ENCODE results near the gene DAB1.
"Not testable (repeated sequence)": the region's sequence is repeated elsewhere in the genome, so short reads cannot be mapped to it uniquely, and the experiment has no call there.

DAB1 gene

DNA sequence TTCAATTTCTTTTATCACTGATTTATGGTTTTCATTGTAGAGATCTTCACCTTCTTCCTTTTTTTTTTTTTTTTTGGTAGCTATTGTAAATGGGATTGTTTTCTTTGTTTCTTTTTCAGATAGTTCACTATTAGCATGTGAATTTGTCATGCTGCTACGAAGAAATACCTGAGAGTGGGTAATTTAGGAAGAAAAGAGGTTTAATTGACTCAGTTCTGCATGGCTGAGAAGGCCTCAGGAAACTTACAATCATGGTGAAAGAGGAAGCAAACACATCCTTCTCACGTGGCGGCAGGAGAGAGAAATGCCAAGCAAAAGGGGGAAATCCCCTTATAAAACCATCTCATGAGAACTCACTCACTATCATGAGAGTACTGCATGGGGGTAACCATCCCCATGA, 66.4 kb downstream of the DAB1 start:
- DNase-seq: no peak

DNA sequence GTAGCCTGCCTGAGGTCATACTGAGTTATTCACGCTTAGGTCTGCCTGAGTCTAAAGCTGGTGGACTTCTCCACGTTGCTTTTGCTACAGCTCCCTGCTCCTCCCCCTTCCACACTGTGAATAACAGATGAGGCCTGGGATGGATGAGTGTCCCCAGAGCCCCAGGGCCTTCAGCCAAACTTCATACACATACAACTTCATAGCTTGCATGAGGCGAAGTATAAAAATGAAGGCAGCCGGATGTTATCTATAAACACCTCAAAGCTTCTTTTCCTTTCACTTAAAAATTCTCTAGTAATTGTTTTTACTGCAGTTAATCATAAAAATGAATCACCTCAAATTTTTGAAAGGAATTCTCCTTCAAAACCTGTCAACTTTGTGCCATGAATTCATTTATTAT, 70.2 kb downstream of the DAB1 start:
- no peak for DNase-seq

DNA sequence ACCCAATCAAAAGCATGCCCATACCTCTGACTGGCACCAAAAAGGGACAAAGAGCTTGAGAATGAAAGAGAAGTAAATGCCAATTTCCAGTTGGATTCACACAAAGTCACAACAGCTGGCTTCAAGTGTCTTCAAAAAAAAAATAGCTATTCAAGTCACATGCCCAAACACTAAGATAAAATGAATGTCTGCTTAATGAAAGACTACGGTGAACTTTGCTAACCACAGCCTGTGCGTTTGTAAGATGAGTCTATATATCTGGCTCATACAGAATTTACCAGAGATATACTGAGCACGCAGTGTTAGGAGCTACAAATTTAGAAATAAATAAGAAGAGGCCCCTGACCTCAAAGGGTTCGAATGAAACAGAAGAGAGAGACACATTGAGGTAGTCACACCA, 73.2 kb downstream of the DAB1 start:
- no peak for DNase-seq

DNA sequence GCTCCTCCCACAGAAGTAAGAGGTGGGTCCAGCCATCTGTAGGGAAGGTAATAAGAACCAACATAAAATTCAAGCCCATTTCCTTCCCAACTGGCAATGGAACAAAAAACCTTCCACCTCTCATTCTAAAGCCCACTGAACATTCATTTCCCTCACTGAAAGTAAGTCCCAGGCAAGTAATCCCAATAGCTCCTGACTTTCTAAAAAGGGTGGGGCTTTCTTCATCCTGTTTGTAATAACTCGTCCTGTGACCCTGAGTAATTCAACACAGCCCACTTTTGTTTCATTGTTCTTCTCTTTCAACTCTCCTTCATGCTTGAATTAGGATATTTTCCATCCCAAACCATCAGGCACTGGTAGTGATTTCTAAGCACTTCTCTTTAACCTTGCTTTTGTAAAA, 74.9 kb downstream of the DAB1 start:
- DNase-seq: no peak

DNA sequence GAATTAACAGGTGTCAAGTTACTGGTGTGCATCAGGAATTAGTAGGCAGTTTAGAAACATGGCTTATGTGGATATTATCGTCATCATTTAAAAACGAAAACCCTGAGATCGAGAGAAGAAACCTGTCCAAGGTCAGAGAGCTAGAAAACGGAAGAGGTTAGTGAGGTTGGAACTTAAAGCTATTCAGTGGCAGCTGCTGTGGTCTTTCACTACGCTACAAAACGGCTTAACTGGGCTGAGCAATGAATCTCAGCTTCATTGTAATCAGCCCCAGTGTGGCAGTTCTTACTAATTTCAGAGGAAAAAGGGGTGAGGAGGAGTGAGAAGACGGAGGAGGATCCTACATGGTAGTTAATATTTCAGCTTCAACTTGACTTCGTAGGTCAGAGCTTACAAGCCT, 77.9 kb downstream of the DAB1 start:
- no peak for DNase-seq

DNA sequence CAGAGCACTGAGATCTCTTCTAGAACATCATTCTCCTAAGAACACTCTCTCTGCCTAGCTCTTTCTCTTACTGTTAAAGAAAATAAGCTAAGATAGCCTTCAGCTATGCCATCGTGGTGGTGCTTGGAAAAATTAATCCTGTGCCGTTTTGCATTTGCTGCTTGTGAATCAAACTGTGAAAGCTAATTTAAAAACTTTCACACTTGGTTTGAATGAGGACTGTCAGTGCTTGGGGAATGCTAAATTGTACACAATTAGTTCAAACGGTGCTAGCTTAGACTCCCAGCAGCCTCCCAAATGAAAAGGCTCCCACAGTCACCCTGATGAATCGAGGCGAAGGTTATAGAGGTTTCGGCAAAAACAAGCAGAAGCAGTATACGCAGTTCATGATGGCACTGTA, 79.6 kb downstream of the DAB1 start:
- no peak for DNase-seq

DNA sequence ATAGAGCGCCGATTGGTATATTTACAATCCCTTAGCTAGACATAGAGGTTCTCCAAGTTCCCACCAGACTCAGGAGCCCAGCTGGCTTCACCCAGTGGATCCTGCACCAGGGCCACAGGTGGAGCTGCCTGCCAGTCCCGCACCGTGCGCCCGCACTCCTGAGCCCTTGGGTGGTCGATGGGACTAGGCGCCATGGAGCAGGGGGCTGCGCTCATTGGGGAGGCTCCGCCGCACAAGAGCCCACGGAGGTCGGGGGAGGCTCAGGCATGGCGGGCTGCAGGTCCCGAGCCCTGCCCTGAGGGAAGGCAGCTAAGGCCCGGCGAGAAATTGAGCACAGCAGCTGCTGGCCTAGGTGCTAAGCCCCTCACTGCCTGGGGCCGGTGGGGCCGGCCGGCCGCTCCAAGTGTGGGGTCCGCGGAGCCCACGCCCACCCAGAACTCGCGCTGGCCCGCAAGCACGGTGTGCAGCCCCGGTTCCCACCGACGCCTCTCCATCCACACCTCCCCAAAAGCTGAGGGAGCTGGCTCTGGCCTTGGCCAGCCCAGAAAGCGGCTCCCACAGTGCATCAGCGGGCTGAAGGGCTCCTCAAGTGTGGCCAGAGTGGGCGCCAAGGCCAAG, 80.5 kb downstream of the DAB1 start:
- DNase-seq: not testable (repeated sequence)

DNA sequence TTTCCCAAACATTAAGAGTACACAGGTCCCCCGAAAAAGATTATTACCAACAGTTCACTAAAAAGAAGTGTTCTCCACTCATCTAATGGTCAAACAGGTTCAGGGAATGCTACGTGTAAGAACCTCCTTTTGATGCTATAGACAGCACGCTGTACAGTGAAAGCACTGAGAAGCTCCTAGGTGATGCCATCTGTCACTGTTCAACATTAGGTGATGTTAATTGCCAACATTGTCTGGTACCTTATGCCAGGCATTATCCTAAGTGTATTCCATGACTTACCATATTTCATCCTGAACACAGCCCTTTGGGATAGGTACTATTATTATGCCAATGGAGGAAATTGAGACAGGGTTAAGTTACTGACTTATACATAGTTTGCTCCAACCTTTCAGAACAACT, 82.1 kb downstream of the DAB1 start:
- DNase-seq: no peak

DNA sequence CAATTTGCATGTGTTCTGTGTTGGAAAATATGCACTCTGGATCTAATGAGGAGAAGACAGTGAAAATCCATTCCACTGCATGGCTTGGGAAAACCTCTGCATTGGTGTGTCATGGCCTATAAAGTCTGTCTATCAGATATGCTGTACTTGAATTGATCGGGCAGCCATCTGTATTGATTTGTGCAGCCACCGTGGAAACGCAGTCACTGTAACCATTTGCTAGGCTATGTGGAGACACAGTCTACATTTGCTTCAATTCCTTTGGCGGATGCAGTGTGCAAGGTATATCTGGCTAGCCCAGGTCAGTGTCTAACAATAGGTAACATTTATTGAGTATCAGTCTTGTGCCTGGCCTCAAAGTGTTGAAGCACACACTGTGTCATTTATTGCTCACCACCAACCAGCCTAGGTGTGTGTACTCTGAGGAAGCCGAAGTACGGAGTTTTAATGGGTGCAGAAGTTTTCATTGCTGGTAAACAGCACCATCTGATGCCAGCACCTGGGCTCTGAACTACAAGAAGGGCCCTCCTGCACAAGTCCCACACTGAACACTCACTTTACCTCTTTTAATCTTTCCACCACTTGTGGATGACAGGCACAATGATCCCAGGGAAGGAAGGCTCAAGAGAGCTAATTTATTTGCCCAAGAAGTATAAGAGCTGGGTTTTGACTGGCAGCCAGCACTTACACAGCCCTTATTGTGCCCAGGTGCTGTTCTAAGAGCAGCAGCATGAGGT, 83.4 kb downstream of the DAB1 start:
- DNase-seq: no peak

DNA sequence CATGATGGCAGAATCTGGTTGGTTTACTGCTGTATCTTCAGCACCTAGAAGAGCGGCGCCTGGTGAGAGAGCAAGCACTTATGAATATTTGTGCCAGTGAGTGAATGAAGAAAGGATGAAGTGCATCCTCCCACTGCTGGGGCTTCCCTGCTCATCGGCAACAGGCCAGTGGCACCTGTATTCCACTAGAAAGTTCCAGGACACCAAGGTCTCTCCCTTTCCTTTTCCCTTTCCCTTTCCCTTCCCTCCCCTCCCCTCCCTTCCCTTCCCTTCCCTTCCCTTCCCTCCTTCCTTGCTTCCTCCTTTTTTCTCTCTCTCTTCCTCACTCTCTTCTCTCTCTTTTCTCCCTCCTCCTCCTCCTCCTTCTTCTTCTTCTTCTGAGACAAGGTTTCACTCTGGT, 86.2 kb downstream of the DAB1 start:
- DNase-seq: no peak

DNA sequence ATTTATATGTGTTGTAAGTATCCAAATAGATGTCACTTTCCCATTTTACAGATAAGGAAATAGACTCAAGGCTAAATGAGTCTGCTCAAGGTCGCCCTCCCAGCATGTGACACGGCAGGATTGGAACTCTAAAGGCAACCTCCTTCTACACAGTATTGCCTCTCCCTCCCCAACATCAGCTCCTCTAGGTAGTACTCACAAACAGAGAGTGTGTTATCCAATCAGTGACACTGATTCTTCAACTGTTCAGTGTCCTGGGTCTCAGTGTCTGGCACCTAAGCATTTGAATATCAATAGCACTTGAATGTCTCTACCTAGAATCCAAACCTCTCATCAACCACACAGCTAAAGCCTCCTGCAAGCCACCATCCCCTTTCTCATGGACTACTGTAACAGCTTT, 87.1 kb downstream of the DAB1 start:
- DNase-seq: no peak

DNA sequence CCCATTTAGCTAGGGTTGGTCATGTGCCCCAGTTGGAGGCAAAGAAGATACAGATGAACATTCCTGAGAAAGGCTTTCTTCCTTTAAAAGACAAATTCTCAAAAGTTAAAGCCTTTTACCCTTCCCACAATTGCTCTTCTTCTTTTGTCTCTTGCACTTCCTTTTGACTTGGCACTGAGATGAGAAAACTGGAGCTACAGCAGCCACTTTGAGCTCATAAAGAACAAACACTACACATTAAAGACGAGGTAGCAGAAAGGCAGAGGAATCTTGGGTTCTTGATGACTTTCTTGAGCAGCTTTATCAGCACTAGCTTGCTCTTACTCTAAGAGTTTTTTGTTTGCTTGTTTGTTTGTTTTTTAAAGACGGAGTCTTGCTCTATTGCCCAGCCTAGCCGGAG, 92.2 kb downstream of the DAB1 start:
- no peak for DNase-seq

DNA sequence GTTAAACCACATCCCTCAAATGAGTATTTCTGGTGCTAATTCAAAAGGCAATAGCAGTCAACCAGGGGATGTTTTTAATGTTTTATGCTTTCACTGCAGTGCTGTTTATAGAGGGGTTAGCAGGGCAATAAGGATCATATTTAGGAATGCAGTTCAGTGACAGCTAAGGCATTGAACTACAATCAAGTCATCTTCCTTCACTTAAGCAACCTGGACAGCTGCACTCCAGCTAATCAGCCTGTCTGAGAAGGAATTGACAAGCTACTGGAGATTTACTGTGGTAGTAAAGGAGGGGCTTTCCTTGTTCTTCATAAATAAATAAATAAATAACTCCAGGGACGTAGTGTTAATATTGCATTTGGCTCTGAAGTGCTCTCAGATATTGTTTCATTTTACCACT, 93.9 kb downstream of the DAB1 start:
- DNase-seq: no peak

DNA sequence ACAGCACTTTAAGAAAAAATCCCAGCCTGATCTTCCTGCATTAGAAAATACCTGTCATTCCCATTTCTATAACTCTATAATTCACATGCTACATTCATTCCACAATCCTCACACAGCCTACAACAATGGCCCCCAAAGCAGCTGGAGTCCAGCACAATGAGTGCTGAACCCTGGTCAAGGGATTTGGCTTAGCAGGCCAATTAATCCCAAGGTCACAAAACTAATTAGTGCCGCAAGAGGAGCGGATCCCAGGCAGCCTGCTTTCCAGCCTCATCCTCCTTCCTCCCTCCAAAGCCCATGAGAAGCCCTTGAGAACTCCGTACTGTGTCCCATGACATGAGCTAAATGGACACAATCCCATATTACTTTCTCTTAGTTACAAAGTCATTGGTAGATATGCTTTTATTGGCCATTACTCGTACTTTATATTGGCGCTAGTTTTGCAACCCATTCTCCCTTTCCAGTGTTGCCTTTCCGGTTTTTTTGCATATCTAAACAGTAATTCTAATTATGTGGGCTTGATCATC, 94.8 kb downstream of the DAB1 start:
- DNase-seq: no peak

DNA sequence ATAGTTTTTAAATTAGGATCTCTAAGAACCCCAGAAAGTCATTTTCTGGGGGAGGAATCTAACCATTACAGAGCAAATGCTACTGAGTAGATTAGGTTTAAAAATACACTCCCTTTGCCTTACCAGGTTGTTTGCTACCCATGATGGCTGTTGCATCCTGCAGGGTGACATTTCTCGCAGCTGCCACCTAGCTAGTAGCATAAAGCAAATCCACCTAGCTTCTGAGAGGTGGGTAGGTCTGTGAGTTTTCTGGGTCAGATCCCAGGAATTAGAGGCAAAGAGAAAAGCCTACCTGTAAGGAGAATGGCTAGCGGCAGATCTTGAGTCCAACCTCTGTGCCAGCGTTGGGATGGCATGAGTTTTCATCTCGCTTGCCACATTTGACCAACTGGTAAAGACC, 95.9 kb downstream of the DAB1 start:
- DNase-seq: no peak

DNA sequence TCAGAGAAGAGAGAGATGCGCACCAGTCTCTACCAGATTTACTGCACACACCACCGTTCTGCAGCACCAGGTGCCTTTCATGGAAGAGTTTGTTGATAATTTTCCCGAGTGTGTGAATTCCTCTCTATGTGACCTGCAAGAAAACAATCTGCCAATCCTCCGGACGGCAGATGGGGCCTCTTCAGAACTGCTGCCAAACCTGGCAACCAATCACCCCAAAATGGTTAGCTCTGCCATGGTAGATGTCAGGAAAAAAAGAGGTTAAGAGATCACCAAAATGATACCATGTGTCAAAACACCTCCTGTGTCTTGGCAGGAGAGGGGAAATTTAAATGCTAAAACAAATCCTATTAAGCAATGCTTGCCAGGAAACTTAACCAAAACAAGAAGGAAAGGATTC, 96.5 kb downstream of the DAB1 start:
- DNase-seq: no peak

DNA sequence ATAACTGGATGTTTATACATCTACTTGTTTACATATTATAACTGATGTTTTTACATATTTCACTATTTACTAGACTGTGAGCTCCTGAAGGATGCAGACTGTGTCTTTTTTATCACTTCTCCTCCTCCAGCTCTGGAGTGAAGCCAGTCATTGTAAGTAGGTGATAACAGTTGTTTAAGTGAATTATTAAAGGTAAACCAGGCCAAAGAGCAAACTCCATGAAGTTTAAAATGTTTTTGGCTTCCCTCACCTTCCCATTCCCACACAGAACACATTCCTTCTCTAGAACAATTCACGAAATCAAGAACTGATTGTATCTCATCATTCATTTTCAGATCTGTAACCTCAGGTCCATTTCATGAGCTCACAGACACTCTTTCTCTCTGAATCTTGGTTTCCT, 98.3 kb downstream of the DAB1 start:
- no peak for DNase-seq

DNA sequence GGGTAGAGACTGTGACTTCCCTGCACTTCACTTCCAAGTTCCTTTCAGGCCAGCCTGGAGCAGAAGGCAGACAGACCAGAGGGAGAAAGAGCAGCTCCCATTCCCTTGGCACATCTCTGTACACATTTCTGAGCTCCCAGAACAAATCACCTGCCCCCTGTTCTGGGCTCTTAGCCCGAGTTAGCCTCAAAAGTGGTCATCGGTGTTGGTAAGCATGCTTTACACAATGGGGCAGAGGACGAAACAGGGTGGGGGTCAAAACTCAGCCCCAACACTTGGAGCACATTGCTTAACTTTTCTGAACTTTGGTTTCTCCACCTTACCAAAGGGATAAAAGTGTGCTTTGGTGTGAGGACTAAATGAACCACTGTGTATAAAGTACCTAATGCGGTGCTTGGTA, 98.7 kb downstream of the DAB1 start:
- DNase-seq: no peak

DNA sequence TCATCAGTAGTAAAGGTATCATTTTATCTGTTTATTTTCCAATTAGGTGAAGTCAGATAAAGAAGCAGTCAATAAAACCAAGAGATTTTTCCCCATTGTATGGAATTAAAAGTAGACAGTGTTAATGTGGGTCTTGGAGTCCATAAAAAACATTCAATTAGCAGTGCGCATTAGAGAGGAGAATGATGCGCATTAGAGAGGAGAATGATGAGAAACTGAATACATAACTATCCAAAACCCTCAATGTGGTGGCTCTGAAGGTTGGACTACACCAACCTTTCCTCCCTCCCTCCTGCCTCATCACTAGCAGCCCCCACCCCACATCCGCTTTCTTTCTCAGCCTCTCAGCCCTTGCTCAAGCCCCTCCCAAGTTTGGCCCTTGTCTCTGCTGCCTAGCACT, 99.5 kb downstream of the DAB1 start:
- no peak for DNase-seq

DNA sequence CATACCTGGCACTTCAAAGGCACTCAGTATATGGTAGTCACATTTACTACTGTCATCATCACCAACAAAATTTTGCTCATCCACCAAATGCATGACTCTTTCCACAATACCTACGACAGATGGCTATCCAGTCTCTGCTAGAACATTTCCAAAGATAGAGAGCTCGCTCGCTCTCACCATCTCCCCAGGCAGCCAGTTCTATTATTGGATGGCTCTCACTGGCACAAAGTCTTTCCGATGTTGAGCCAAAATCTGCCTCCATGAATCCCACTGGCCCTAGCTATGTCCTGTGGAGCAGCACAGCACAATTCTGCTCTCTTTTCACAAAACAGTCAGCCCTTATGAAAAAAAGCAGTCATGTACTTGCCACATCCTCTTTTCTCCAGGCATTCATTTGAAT, 102.1 kb downstream of the DAB1 start:
- no peak for DNase-seq

DNA sequence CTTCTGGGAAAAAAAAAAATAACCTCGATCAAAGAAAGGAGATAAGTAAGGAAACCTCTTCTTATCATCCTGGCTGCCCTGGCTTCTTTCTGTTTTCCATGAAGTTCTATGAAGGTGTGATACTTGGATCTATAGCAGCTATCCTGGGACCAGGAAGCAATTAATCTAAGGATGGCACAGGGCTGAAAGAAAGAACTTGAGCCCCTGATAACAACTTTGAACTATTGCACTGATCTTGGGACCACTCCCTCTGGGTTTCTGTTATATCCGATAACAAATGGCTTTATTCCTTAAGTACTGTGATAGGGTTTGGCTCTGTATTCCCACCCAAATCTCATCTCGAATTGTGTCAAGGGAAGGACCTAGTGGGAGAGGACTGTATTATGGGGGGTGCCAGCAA, 104.1 kb downstream of the DAB1 start:
- no peak for DNase-seq

DNA sequence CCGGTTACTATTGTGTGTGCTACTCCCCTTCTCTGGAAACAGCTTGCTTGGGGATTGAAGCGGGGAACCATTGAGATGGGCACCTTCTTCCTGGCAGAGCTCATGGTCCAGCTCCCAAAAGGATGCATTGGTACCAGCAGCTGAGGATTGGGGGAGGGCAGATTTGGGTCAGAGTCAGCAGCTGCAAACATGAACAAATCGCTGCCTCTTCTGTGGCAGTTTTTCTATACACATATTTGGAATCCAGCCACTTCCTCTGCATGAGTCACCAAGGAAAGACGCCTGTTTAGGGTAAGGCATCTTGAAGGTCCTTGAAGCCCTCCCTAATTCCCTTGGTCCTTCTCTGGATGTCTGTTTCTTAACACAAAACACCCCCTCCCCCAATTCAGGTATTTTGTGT, 104.7 kb downstream of the DAB1 start:
- DNase-seq: no peak

DNA sequence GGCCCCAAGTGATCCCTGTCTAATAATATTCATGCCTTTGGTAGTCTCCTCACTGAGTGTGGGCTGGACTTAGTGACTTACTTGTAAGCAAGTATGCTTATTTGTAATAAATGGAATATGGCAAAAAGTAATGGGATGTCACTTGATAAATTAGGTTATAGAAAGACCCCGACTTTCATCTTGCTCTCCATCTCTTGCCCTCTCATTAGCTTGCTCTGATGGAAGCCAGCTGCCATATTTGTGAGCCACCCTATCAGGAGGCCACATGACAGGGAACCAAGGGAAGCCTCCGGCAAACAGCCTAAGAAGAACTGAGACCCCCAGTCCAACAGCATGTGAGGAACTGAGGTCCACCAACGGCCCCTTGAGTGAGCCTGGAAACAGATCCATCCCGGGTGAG, 107.0 kb downstream of the DAB1 start:
- DNase-seq: no peak

DNA sequence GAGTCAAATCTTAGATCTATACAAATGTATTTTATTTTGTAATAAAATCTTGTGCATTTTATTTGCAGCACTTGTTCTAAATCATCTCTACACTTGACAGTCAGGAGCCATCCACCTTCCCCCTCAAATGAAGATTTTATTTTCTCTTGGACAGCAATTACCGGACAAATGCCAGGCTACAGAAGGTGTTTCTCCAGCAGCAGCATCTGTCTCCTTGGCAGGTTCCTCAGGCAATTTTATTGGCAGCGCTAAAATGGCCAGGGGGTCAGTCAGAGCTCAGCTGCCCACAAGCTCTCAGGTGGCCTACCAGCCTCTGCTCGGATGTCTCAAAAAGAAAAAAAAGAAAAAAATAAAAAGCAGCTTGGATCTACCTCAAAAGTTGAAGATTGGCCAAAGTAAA, 107.6 kb downstream of the DAB1 start:
- DNase-seq: no peak

DNA sequence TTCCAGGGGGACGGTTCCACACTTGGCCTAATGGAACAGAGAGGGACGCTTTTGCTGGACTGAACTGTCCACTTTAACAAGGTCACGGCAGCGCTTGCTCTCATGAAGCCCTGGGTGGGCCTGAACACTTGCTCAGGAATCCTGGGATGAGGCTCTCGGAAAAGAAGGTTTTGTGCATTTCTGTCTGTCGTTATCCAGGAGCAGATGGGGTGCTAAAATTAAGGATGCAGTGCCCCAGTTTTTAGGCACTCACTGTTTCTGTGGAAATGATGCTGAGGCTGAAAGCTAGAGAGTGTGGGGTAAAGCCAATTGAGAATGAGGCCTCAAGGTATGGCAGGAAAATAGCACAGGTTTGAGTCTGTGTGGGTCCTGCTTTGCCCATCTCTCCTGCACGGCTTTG, 111.0 kb downstream of the DAB1 start:
- no peak for DNase-seq
